ENCODE measurements around the gene APEX1. TPM values are rescaled to one million over a fixed set of nuclear protein-coding genes. Genes with fewer than 3 reads are reported as not detected.

The APEX1 gene
- total RNA-seq, 1 donor from 2014 or later, result 169 TPM

Other genes starting within 250 kb of the APEX1 start
- gene OR11H6, start 231.5 kb upstream of the APEX1 start, total RNA-seq, result not detected in 2 replicates
- not detected in 2 replicates for gene OR11H7, start 226.2 kb upstream of the APEX1 start, total RNA-seq
- gene OR11H4, start 215.9 kb upstream of the APEX1 start, total RNA-seq, result not detected in 2 replicates
- 24.5 and 24.6 TPM in 2 replicates for gene TTC5, start 149.3 kb upstream of the APEX1 start, total RNA-seq
- 26.3 and 28.5 TPM in 2 replicates for gene CCNB1IP1, start 121.9 kb upstream of the APEX1 start, total RNA-seq
- 28.5 and 32.7 TPM in 2 replicates for gene PARP2, start 111.6 kb upstream of the APEX1 start, total RNA-seq
- 35.3 and 36.3 TPM in 2 replicates for gene TEP1, start 41.7 kb upstream of the APEX1 start, total RNA-seq
- gene KLHL33, start 19.1 kb upstream of the APEX1 start, total RNA-seq, result 0.05 and 0.11 TPM in 2 replicates
- gene OSGEP, start 414 bp upstream of the APEX1 start, total RNA-seq, result 64.5 and 66.6 TPM in 2 replicates
- gene PIP4P1, start 6.2 kb downstream of the APEX1 start, total RNA-seq, result 34.2 and 36.1 TPM in 2 replicates
- gene PNP, start 14.2 kb downstream of the APEX1 start, total RNA-seq, result 158 and 160 TPM in 2 replicates
- 0.50 and 0.52 TPM in 2 replicates for gene RNASE10, start 50.3 kb downstream of the APEX1 start, total RNA-seq
- gene RNASE9, start 105.8 kb downstream of the APEX1 start, total RNA-seq, result not detected in 2 replicates
- not detected in 2 replicates for gene RNASE11, start 132.8 kb downstream of the APEX1 start, total RNA-seq
- gene RNASE12, start 136.2 kb downstream of the APEX1 start, total RNA-seq, result not detected in 2 replicates
- gene OR6S1, start 186.5 kb downstream of the APEX1 start, total RNA-seq, result not detected in 2 replicates
- gene RNASE4, start 229.3 kb downstream of the APEX1 start, total RNA-seq, result 1.2 and 1.3 TPM in 2 replicates
- gene ANG, start 233.5 kb downstream of the APEX1 start, total RNA-seq, result 0.77 and 0.98 TPM in 2 replicates